GM11168 (cell line): ENCODE measurements around the gene HOTAIR.

ENCODE experiments used
- in situ Hi-C: fragments of 300-500 bp; cut with MboI; formaldehyde crosslinking; loops from one replicate; pipeline ENCODE4 v1.12.0; 2022; ENCODE audit warnings: low sequenced_read_pairs; ENCODE audit not compliant: unreplicated experiment

Gene HOTAIR

GRCh38 chr12:53988541-53989226 is 13.9 kb upstream of the HOTAIR start:
- in situ Hi-C loops = no loop called here

- in situ Hi-C loops = no loop called here
Measured at GRCh38 chr12:53987787-53988230, 13.1 kb upstream of the HOTAIR start.

- in situ Hi-C loops = no loop called here
Measured at GRCh38 chr12:53986686-53987483, 12.1 kb upstream of the HOTAIR start.

- in situ Hi-C loops = no loop called here
Measured at GRCh38 chr12:53985994-53986685, 11.4 kb upstream of the HOTAIR start.

GRCh38 chr12:53985692-53985993 is 10.9 kb upstream of the HOTAIR start:
- in situ Hi-C loops = no loop called here

GRCh38 chr12:53984901-53985691 is 10.3 kb upstream of the HOTAIR start, which contains the start of gene HOXC10:
TSS of gene HOXC10 (plus strand) at chr12:53985146. CDS start at chr12:53985260, 114 bp downstream.
- in situ Hi-C loops = no loop called here

GRCh38 chr12:53983950-53984572 is 9.3 kb upstream of the HOTAIR start:
- in situ Hi-C loops = no loop called here

GRCh38 chr12:53983568-53983949 is 8.8 kb upstream of the HOTAIR start:
- in situ Hi-C loops = no loop called here

GRCh38 chr12:53982648-53983567 is 8.2 kb upstream of the HOTAIR start:
- in situ Hi-C loops = no loop called here

- in situ Hi-C loops = no loop called here
Measured at GRCh38 chr12:53981634-53982565, 7.1 kb upstream of the HOTAIR start.

- in situ Hi-C loops = no loop called here
Measured at GRCh38 chr12:53980802-53981496, 6.2 kb upstream of the HOTAIR start.

- in situ Hi-C loops = no loop called here
Measured at GRCh38 chr12:53980104-53980801, 5.5 kb upstream of the HOTAIR start.

- in situ Hi-C loops = no loop called here
Measured at GRCh38 chr12:53978477-53979356, 4.0 kb upstream of the HOTAIR start.

- in situ Hi-C loops = no loop called here
Measured at GRCh38 chr12:53977596-53978445, 3.1 kb upstream of the HOTAIR start.
